ENCODE measurements around the gene SPATA2.
"Not testable (repeated sequence)": the region's sequence is repeated elsewhere in the genome, so short reads cannot be mapped to it uniquely, and the experiment has no call there.

The SPATA2 gene

GRCh38 chr20:49915380-49916145, at the start of gene SPATA2:
TSS of gene SPATA2 (minus strand) at chr20:49915529. CDS start at chr20:49908490, 7,039 bp downstream.
- in situ Hi-C loops (cut with HindIII; ENCODE audit: low sequenced_read_pairs): no loop called here

- in situ Hi-C loops (cut with HindIII; ENCODE audit: low sequenced_read_pairs): no loop called here
Observed at GRCh38 chr20:49961413-49961812, 46.1 kb upstream of the SPATA2 start.

- in situ Hi-C loops (cut with HindIII; ENCODE audit: low sequenced_read_pairs): not testable (repeated sequence)
Observed at GRCh38 chr20:49957089-49957938, 42.0 kb upstream of the SPATA2 start.

DNA sequence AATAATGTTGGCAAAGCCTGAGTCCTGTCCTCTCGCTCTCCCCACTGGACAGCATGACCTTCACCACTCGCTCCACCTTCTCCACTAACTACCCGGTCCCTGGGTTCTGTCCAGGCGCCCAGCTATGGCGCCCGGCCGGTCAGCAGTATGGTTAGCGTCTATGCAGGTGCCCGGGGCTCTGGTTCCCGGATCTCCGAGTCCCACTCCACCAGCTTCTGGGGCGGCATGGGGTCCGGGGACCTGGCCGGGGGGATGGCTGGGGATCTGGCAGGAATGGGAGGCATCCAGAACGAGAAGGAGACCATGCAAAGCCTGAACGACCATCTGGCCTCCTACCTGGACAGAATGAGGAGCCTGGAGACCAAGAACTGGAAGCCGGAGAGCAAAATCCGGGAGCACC, 41.4 kb upstream of the SPATA2 start:
- in situ Hi-C loops (cut with HindIII; ENCODE audit: low sequenced_read_pairs): no loop called here

- in situ Hi-C loops (cut with HindIII; ENCODE audit: low sequenced_read_pairs): not testable (repeated sequence)
Observed at GRCh38 chr20:49955830-49956396, 40.6 kb upstream of the SPATA2 start.

- in situ Hi-C loops (cut with HindIII; ENCODE audit: low sequenced_read_pairs): no loop called here
Observed at GRCh38 chr20:49955167-49955566, 39.8 kb upstream of the SPATA2 start.

- in situ Hi-C loops (cut with HindIII; ENCODE audit: low sequenced_read_pairs): no loop called here
Observed at GRCh38 chr20:49951151-49951550, 35.8 kb upstream of the SPATA2 start.

DNA sequence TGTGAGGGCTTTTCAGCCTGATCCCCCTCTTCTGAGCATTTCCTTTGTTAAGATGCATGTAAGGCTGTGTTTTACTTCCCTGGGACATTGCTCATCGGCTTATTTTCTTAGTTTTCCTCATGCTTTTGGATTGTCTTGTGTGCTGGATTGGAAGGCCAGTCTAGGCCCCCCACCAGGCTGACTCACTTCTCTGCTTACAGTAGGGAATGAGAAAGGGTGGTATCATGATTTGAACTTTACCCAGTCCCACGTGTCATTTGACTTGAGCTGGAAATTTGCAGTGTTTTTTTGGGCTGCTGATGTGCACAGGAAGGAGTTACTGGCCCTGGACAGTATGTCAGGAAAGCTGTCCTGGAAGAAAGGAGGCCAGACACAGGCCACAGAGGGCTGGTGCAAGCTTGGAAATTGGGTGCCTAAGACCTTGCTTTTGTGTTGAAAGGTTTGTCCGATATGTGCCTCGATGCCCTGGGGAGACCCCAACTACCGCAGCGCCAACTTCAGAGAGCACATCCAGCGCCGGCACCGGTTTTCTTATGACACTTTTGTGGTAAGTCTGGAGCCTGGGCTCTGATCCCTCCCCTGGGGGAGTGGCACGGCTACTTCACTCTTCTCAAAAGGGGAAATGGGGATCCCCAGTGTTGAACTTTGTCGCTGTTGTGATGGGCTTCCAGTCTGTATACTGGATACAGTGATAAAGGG, 33.6 kb upstream of the SPATA2 start:
- in situ Hi-C loops (cut with HindIII; ENCODE audit: low sequenced_read_pairs): no loop called here

DNA sequence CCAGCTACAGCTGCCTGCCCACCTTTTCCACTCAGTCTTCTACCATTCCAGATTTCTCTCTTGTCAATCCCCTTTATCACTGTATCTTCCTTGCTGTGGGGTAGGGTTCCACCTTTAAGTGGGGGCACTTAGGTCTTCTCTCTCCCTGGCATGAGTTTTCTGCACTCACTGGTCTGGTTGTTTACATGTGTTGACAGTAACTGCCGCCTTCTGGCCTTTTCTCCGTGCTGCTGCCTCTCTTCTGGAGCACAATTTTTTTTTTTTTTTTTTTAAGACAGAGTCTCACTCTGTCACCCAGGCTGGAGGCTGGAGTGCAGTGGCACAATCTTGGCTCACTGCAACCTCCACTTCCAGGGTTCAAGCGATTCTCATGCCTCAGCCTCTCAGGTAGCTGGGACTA, 32.8 kb upstream of the SPATA2 start:
- in situ Hi-C loops (cut with HindIII; ENCODE audit: low sequenced_read_pairs): no loop called here

GRCh38 chr20:49945701-49946477, 30.6 kb upstream of the SPATA2 start:
- in situ Hi-C loops (cut with HindIII; ENCODE audit: low sequenced_read_pairs): no loop called here

DNA sequence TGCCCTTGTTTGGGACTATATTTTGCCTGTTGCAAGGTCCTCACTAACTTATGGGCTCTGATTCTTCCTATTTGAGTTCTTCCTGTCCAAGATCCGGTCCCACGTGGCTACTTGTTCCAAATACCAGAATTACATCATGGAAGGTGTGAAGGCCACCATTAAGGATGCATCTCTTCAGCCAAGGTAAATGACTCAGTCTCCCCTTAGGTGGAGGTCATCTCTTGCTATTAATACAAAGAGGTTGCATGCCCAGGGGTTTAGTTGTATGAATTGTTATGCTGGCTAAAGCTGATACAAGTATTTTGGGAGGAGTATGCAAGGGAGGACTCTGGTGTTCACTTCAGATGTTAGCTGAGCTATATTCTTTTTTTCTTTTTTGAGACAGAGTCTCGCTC, 30.0 kb upstream of the SPATA2 start:
- in situ Hi-C loops (cut with HindIII; ENCODE audit: low sequenced_read_pairs): no loop called here

- in situ Hi-C loops (cut with HindIII; ENCODE audit: low sequenced_read_pairs): no loop called here
Observed at GRCh38 chr20:49942942-49943341, 27.6 kb upstream of the SPATA2 start.

DNA sequence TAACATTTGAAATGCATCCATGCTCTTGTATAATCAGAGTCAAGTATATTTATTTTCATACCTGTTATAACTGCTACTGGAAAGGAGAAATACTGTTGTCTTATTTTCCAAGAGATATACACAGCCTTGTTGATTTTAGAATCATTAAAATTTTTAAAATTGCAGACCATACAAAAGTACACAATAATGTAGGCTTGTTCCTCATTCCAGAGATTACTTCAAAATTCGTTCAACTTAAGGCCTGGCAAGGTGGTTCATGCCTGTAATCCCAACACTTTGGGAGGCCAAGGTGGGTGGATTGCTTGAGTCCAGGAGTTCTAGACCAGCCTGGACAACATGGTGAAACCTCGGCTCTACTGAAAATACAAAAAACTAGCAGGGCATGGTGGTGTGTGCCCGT, 27.0 kb upstream of the SPATA2 start:
- in situ Hi-C loops (cut with HindIII; ENCODE audit: low sequenced_read_pairs): no loop called here

DNA sequence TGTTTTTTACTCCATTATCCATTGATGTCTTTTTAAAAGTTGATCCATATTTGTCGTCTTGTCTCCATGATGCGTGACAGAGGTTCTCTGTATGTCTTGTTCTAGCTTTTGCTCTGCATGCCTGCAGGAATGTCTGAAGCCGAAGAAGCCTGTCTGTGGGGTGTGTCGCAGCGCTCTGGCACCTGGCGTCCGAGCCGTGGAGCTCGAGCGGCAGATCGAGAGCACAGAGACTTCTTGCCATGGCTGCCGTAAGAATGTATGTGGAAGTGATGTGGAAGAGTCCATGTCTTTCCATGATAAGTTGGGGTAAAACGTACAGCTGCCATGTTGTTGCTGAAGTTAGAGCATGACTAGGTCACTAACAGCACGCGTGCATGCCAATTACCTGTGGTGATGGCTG, 26.1 kb upstream of the SPATA2 start:
- in situ Hi-C loops (cut with HindIII; ENCODE audit: low sequenced_read_pairs): no loop called here

DNA sequence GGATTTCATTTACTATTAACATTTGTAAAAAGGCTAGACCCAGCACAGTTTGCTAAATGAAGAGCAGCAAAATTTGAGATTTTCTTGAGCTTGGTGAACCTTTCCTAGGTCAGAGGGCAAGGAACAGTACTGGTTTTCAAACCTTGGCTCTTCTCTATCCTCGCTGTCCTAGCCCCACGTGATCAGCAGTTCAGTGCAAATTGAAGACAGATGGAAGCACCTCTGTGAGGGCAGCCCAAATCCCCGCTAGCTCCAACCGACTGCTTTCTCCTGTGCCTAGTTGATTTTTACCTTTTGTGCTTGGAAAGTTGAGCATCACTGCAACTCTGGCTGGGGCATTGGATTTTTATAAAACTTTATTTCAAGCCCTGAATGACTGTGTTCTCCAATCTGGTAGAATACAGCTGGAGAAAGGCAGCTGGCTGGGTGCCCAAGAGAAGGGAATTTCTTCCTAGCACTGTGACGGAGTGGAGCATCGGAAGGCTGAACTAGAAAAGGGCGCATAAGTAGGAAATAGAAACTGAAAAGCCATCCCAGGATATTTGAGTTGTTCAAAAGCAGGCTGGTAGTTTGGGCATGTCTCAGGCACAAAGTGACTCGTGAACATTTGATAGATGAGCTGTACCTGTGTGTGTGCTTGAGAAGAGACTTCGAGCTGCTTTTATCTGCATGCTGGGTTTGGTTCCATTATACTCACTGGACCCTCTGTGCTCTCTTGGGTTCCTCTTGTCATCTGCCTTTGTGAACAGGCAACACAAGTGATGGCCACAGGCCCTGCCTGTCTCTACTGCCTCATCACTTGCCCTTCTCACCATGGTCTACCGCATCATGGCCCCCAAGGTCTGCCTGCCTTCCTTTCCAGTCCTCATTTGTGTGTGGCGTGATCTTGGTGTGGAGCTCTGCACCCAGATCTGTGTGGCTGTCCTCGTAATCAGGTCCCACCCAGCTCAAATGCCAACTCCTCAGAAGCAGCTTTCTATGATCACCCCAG, 23.1 kb upstream of the SPATA2 start:
- in situ Hi-C loops (cut with HindIII; ENCODE audit: low sequenced_read_pairs): no loop called here

GRCh38 chr20:49937027-49937929, 21.9 kb upstream of the SPATA2 start:
- in situ Hi-C loops (cut with HindIII; ENCODE audit: low sequenced_read_pairs): no loop called here

DNA sequence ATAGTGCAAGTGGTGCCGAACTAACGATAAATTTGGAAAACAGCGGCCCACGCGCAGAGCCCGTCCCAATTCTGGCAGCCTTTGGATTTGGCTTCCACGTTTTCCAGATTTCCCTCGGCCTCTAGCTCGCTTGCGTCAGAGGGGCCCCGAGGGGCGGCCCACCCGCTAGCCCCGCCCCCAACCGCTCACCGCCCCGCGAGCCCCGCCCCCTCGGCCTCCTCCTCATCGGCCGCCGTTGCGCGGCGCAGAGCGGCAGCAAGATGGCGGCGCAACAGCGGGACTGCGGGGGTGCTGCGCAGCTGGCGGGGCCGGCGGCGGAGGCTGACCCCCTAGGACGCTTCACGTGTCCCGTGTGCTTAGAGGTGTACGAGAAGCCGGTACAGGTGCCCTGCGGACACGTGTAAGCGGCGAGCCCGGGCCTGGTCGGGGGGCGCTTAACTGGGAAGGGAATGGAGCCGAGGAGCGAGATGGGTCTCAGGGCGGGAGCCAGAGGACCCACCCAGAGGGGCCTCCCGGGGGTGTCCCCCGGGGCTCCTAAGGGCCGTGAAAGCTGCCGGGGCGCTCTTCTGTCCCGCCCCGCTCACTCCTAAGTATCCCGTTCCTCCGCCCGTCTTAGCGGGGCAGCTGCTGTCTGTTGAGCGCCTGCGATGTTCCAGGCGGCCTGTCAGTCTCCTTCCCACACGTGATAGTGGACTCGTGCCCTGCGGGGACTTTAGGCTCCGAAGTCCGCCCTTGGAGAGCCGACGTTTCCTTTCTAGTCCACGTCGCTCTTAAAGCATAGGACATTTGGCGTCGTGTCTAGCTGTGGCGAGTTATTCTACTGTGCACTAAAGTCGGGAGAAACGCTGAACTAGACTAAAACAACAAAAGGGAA, 21.1 kb upstream of the SPATA2 start, which contains the start of gene RNF114:
TSS of gene RNF114 (plus strand) at position 245 of the 874 bp plus-strand sequence. CDS start at position 261, 16 bp downstream.
- in situ Hi-C loops (cut with HindIII; ENCODE audit: low sequenced_read_pairs): no loop called here

Data from DLD1 (cell line).